Activated T-helper 2 cell treated with anti-CD3 and anti-CD28 coated beads, Interferon-gamma antibody, Interleukin-2, Interleukin-4, amounts not matched to agents 10 μg/mL and 5 μg/mL and 100 μg/mL, durations not matched to agents 14 hours and 24 hours and 36 hours (primary cell): ENCODE data around the gene TNFRSF13B. TPM values are rescaled to one million over a fixed set of nuclear protein-coding genes. Genes with fewer than 3 reads are reported as not detected.

Experiments used
- DNase-seq: peaks from one replicate; pipeline ENCODE4 v3.0.0; 2021; ENCODE audit warnings: low spot score
- H3K27ac Mint-ChIP-seq: one replicate; pipeline ENCODE4 v1.8.0; 2021; ENCODE audit warnings: mixed read lengths
- H3K27me3 Mint-ChIP-seq: one replicate; pipeline ENCODE4 v1.8.0; 2021; ENCODE audit warnings: low read depth, mixed read lengths
- H3K36me3 Mint-ChIP-seq: one replicate; pipeline ENCODE4 v1.8.0; 2021; ENCODE audit warnings: low read depth, mixed read lengths
- H3K4me1 Mint-ChIP-seq: one replicate; pipeline ENCODE4 v1.8.0; 2021; ENCODE audit warnings: low read depth, mixed read lengths
- H3K4me3 Mint-ChIP-seq: one replicate; pipeline ENCODE4 v1.8.0; 2021; ENCODE audit warnings: low read depth, mild to moderate bottlenecking, moderate library complexity, mixed read lengths
- H3K9me3 Mint-ChIP-seq: one replicate; pipeline ENCODE4 v1.8.0; 2021; ENCODE audit warnings: mixed read lengths
- intact Hi-C: fragments of 100-400 bp; cut with micrococcal nuclease; formaldehyde crosslinking; loops from one replicate; pipeline ENCODE4 v1.15.1; 2023
- total RNA-seq: library from RNA; stranded (reverse); gene quantifications from 2 replicates; pipeline ENCODE4 v1.2.3, GENCODE V29; 2022

TNFRSF13B gene
- total RNA-seq, 1 donor from 2014 or later: 0.14 TPM

GRCh38 chr17:16934133-16934795 lies 37.7 kb downstream of the TNFRSF13B start:
- no peaks in the 10 kb centered on the region for H3K36me3 Mint-ChIP-seq
- H3K27ac Mint-ChIP-seq: no peak overlapping the region
- intact Hi-C loops: no loop called here
- no peaks in the 10 kb centered on the region for H3K9me3 Mint-ChIP-seq
- H3K4me3 Mint-ChIP-seq: no peak overlapping the region
- H3K27me3 Mint-ChIP-seq: peaks cover 4% of the 10 kb centered on the region
- no peaks in the 10 kb centered on the region for H3K4me1 Mint-ChIP-seq
- no peak for DNase-seq

- H3K4me1 Mint-ChIP-seq: no peaks in the 10 kb centered on the region
- intact Hi-C loops: no loop called here
Measured at GRCh38 chr17:16933317-16934132, 38.4 kb downstream of the TNFRSF13B start.

GRCh38 chr17:16932611-16933010 lies 39.3 kb downstream of the TNFRSF13B start:
- intact Hi-C loops: no loop called here
- Mint-ChIP-seq H3K9me3 (no peaks in the 10 kb centered on the region), H3K27ac (no peak overlapping the region), H3K4me3 (no peak overlapping the region), H3K4me1 (no peaks in the 10 kb centered on the region), H3K36me3 (no peaks in the 10 kb centered on the region), H3K27me3 (peaks cover 2% of the 10 kb centered on the region)
- no peak for DNase-seq

More at GRCh38 chr17:16933317-16934132, 38.4 kb downstream of the TNFRSF13B start:
- DNase-seq: no peak
- no peak overlapping the region for H3K4me3 Mint-ChIP-seq
- H3K36me3 Mint-ChIP-seq: no peaks in the 10 kb centered on the region
- H3K27me3 Mint-ChIP-seq: peaks cover 2% of the 10 kb centered on the region
- H3K27ac Mint-ChIP-seq: no peak overlapping the region
- no peaks in the 10 kb centered on the region for H3K9me3 Mint-ChIP-seq

- no peaks in the 10 kb centered on the region for H3K36me3 Mint-ChIP-seq
- H3K4me1 Mint-ChIP-seq: no peaks in the 10 kb centered on the region
- no peak for DNase-seq
- H3K27me3 Mint-ChIP-seq: peaks cover under 1% of the 10 kb centered on the region
- H3K27ac Mint-ChIP-seq: no peak overlapping the region
- no peak overlapping the region for H3K4me3 Mint-ChIP-seq
- H3K9me3 Mint-ChIP-seq: no peaks in the 10 kb centered on the region
- intact Hi-C loops: no loop called here
Measured at GRCh38 chr17:16932156-16932555, 39.8 kb downstream of the TNFRSF13B start.

- Mint-ChIP-seq H3K27me3 (no peaks in the 10 kb centered on the region), H3K4me1 (no peaks in the 10 kb centered on the region), H3K9me3 (no peaks in the 10 kb centered on the region), H3K27ac (no peak overlapping the region), H3K4me3 (no peak overlapping the region), H3K36me3 (no peaks in the 10 kb centered on the region)
- no peak for DNase-seq
- intact Hi-C loops: no loop called here
Measured at GRCh38 chr17:16931318-16932060, 40.4 kb downstream of the TNFRSF13B start.

- Mint-ChIP-seq H3K36me3 (no peaks in the 10 kb centered on the region), H3K27me3 (no peaks in the 10 kb centered on the region), H3K4me3 (no peak overlapping the region), H3K9me3 (no peaks in the 10 kb centered on the region), H3K27ac (no peak overlapping the region), H3K4me1 (no peaks in the 10 kb centered on the region)
- intact Hi-C loops: no loop called here
- no peak for DNase-seq
Measured at GRCh38 chr17:16930571-16931317, 41.2 kb downstream of the TNFRSF13B start.

GRCh38 chr17:16929757-16930520 lies 42.0 kb downstream of the TNFRSF13B start:
- intact Hi-C loops: no loop called here
- Mint-ChIP-seq H3K9me3 (no peaks in the 10 kb centered on the region), H3K4me3 (no peak overlapping the region), H3K36me3 (no peaks in the 10 kb centered on the region), H3K27ac (no peak overlapping the region), H3K27me3 (no peaks in the 10 kb centered on the region), H3K4me1 (no peaks in the 10 kb centered on the region)
- DNase-seq: no peak

- intact Hi-C loops: no loop called here
- H3K36me3 Mint-ChIP-seq: no peaks in the 10 kb centered on the region
- no peak for DNase-seq
- no peaks in the 10 kb centered on the region for H3K9me3 Mint-ChIP-seq
- H3K27me3 Mint-ChIP-seq: no peaks in the 10 kb centered on the region
- no peak overlapping the region for H3K4me3 Mint-ChIP-seq
- H3K27ac Mint-ChIP-seq: no peak overlapping the region
- no peaks in the 10 kb centered on the region for H3K4me1 Mint-ChIP-seq
Measured at GRCh38 chr17:16929035-16929680, 42.8 kb downstream of the TNFRSF13B start.

- H3K27ac Mint-ChIP-seq: no peak overlapping the region
- H3K27me3 Mint-ChIP-seq: no peaks in the 10 kb centered on the region
- H3K4me1 Mint-ChIP-seq: no peaks in the 10 kb centered on the region
Measured at GRCh38 chr17:16928406-16929034, 43.4 kb downstream of the TNFRSF13B start.

GRCh38 chr17:16927641-16928321 lies 44.1 kb downstream of the TNFRSF13B start:
- intact Hi-C loops: no loop called here
- no peaks in the 10 kb centered on the region for H3K9me3 Mint-ChIP-seq
- H3K4me1 Mint-ChIP-seq: no peaks in the 10 kb centered on the region
- no peak overlapping the region for H3K27ac Mint-ChIP-seq
- H3K27me3 Mint-ChIP-seq: no peaks in the 10 kb centered on the region
- H3K36me3 Mint-ChIP-seq: no peaks in the 10 kb centered on the region
- H3K4me3 Mint-ChIP-seq: no peak overlapping the region
- DNase-seq: no peak

More at GRCh38 chr17:16928406-16929034, 43.4 kb downstream of the TNFRSF13B start:
- intact Hi-C loops: no loop called here
- no peak for DNase-seq
- H3K4me3 Mint-ChIP-seq: no peak overlapping the region
- no peaks in the 10 kb centered on the region for H3K9me3 Mint-ChIP-seq
- H3K36me3 Mint-ChIP-seq: no peaks in the 10 kb centered on the region
